Ovary (tissue), 3 donors: Measurements from ENCODE around the gene RPL3.

ENCODE experiments used
- EP300 ChIP-seq: sonication (generic); formaldehyde crosslinking; IDR thresholded peaks from one replicate; pipeline ENCODE4 v1.6.1; 2017; ENCODE audit warnings: antibody characterized with exemption
- POLR2A ChIP-seq: fragments of 450-650 bp; IDR thresholded peaks from one replicate; pipeline ENCODE4 v1.6.1; 2017; ENCODE audit warnings: antibody characterized with exemption, mild to moderate bottlenecking, moderate library complexity
- TF ChIP-seq, protein P1 (sequence below), 3 donors: fragments of 450-650 bp in 2 of 3; fragments of 200-600 bp in 1 of 3; IDR thresholded peaks; one replicate each; pipeline versions ENCODE4 v1.5.1 to v1.8.0; 2016 to 2022; ENCODE audit warnings: antibody characterized with exemption in 3 of 3, mild to moderate bottlenecking in 1 of 3
- donor health status: DM: no; HTN: no; CAD: no.

DNA sequence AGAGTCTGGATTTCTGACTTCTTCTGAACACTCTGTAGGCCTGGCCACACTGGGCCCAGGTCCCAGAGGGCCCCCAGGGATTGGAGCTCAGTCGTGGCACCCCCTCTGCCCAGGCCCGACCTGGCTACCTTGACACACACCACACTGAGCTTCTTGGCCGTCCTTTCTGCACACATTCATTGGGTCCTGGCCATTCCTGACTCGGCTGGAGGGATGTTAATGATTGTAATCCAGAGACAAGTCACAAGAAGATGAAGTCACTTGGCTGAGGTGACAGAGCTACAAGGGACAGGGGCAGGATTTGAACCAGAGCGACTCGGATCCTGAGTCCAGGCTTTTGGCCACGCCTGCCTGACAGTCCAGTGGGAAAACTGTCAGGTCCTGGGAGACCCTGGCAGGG, 50.8 kb downstream of the RPL3 start:
- TF ChIP-seq, protein P1, sequence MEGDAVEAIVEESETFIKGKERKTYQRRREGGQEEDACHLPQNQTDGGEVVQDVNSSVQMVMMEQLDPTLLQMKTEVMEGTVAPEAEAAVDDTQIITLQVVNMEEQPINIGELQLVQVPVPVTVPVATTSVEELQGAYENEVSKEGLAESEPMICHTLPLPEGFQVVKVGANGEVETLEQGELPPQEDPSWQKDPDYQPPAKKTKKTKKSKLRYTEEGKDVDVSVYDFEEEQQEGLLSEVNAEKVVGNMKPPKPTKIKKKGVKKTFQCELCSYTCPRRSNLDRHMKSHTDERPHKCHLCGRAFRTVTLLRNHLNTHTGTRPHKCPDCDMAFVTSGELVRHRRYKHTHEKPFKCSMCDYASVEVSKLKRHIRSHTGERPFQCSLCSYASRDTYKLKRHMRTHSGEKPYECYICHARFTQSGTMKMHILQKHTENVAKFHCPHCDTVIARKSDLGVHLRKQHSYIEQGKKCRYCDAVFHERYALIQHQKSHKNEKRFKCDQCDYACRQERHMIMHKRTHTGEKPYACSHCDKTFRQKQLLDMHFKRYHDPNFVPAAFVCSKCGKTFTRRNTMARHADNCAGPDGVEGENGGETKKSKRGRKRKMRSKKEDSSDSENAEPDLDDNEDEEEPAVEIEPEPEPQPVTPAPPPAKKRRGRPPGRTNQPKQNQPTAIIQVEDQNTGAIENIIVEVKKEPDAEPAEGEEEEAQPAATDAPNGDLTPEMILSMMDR (IDR thresholded peaks at IDR 0.05): no peak
- TF ChIP-seq POLR2A: no peak
- TF ChIP-seq EP300: no peak
